CD4-positive, alpha-beta T cell treated with Interleukin-4 for 4 hours (primary cell): Measurements from ENCODE around the gene BCAS4.
"Not testable (repeated sequence)": the region's sequence is repeated elsewhere in the genome, so short reads cannot be mapped to it uniquely, and the experiment has no call there.

Source experiments
- DNase-seq: peaks from one replicate; pipeline ENCODE4 v3.0.0-alpha.2; 2020

Gene BCAS4

GRCh38 chr20:50799890-50800550, 5.2 kb downstream of the BCAS4 start:
- no peak for DNase-seq

GRCh38 chr20:50800986-50801746, 6.3 kb downstream of the BCAS4 start:
- not testable (repeated sequence) for DNase-seq

- no peak for DNase-seq
Observed at GRCh38 chr20:50801747-50802125, 6.9 kb downstream of the BCAS4 start.

GRCh38 chr20:50802289-50802688, 7.4 kb downstream of the BCAS4 start:
- DNase-seq: no peak

- peak; percentile 37 for DNase-seq
Observed at GRCh38 chr20:50804437-50805348, 9.8 kb downstream of the BCAS4 start.

- no peak for DNase-seq
Observed at GRCh38 chr20:50805349-50805684, 10.5 kb downstream of the BCAS4 start.

GRCh38 chr20:50806126-50806768, 11.4 kb downstream of the BCAS4 start:
- DNase-seq: no peak

GRCh38 chr20:50810063-50810462, 15.2 kb downstream of the BCAS4 start:
- DNase-seq: no peak

- no peak for DNase-seq
Observed at GRCh38 chr20:50810842-50811241, 16.0 kb downstream of the BCAS4 start.

GRCh38 chr20:50813101-50813643, 18.3 kb downstream of the BCAS4 start:
- DNase-seq: no peak

GRCh38 chr20:50813801-50814200, 18.9 kb downstream of the BCAS4 start:
- no peak for DNase-seq

- DNase-seq: no peak
Observed at GRCh38 chr20:50814438-50815161, 19.7 kb downstream of the BCAS4 start.

- no peak for DNase-seq
Observed at GRCh38 chr20:50815162-50815989, 20.5 kb downstream of the BCAS4 start.

- no peak for DNase-seq
Observed at GRCh38 chr20:50817776-50818172, 22.9 kb downstream of the BCAS4 start.

- no peak for DNase-seq
Observed at GRCh38 chr20:50819349-50819748, 24.5 kb downstream of the BCAS4 start.

GRCh38 chr20:50820515-50821256, 25.8 kb downstream of the BCAS4 start:
- DNase-seq: no peak

GRCh38 chr20:50821257-50821921, 26.5 kb downstream of the BCAS4 start:
- no peak for DNase-seq

- no peak for DNase-seq
Observed at GRCh38 chr20:50821994-50822393, 27.1 kb downstream of the BCAS4 start.

- DNase-seq: no peak
Observed at GRCh38 chr20:50823319-50823718, 28.5 kb downstream of the BCAS4 start.

- no peak for DNase-seq
Observed at GRCh38 chr20:50824137-50824536, 29.3 kb downstream of the BCAS4 start.
